Fibroblast of pulmonary artery (primary cell): Measurements from ENCODE around the gene ADAMTS7.
"Not testable (repeated sequence)": the region's sequence is repeated elsewhere in the genome, so short reads cannot be mapped to it uniquely, and the experiment has no call there.

Experiments used
- DNase-seq: peaks from one replicate; pipeline ENCODE4 v3.0.0-alpha.2; 2010; ENCODE audit warnings: low read depth
- H3K4me3 ChIP-seq: replicated peaks from 2 replicates; pipeline ENCODE4 v1.5.1; 2011; ENCODE audit warnings: low read depth, mild to moderate bottlenecking, control low read depth, low read length, moderate library complexity
- TF ChIP-seq, protein P1 (sequence below): IDR thresholded peaks from 2 replicates; pipeline ENCODE4 v1.5.1; 2011; ENCODE audit warnings: mild to moderate bottlenecking, control low read depth, low read length, inconsistent platforms; ENCODE audit errors: missing control alignments

ADAMTS7 gene

DNA sequence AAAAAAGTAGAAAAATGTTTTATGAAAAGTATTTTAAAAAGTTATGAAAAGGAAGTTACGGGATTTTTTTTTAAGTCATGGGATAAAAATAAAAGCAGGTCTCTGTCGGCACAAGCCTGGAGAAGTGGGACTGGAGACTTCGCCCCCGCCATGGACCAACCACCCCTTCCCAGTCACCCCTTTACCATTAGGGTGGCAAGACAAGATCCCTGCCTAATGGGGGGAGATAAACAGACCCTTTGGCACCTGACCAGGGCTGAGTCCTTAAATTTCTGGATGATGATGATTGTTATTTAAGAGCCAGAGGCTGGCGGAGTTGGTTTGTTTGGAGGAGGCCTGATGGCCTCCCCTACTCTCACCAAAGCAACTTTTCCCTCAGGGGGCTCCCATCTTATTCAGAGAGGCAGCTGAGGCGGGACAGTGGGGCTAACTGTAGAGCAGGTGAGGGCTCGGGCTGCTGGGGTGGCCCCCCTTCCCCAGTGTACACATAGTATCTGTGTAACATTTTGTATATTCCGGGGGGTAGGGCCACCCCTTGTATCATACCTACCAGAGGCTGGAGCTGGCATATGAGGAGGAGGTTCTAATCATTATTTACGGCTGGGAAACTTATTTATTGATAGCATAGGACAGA, 74.0 kb downstream of the ADAMTS7 start:
- DNase-seq, result no peak
- no peak overlapping the region for H3K4me3 ChIP-seq
- TF ChIP-seq, protein P1, sequence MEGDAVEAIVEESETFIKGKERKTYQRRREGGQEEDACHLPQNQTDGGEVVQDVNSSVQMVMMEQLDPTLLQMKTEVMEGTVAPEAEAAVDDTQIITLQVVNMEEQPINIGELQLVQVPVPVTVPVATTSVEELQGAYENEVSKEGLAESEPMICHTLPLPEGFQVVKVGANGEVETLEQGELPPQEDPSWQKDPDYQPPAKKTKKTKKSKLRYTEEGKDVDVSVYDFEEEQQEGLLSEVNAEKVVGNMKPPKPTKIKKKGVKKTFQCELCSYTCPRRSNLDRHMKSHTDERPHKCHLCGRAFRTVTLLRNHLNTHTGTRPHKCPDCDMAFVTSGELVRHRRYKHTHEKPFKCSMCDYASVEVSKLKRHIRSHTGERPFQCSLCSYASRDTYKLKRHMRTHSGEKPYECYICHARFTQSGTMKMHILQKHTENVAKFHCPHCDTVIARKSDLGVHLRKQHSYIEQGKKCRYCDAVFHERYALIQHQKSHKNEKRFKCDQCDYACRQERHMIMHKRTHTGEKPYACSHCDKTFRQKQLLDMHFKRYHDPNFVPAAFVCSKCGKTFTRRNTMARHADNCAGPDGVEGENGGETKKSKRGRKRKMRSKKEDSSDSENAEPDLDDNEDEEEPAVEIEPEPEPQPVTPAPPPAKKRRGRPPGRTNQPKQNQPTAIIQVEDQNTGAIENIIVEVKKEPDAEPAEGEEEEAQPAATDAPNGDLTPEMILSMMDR, result no peak

DNA sequence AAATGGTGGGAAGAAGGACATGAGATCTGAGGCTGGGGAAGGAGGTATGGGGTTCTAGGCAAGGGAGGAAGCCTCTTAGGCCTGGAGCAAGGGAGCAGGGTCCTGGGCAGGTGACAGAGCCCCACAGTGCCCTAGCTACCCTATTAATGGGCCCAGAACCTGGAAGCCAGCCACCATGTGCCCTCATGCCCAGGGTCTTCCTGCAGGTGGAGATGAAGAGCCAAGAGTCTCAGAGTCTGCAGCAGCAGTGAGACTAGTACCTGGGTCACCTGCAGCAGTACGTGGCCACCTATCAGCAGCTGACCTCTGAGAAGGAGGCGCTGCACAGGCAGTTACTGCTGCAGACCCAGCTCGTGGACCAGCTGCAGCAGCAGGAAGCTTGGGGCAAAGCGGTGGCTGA, 75.0 kb downstream of the ADAMTS7 start:
- H3K4me3 ChIP-seq, DNase-seq: not testable (repeated sequence)

DNA sequence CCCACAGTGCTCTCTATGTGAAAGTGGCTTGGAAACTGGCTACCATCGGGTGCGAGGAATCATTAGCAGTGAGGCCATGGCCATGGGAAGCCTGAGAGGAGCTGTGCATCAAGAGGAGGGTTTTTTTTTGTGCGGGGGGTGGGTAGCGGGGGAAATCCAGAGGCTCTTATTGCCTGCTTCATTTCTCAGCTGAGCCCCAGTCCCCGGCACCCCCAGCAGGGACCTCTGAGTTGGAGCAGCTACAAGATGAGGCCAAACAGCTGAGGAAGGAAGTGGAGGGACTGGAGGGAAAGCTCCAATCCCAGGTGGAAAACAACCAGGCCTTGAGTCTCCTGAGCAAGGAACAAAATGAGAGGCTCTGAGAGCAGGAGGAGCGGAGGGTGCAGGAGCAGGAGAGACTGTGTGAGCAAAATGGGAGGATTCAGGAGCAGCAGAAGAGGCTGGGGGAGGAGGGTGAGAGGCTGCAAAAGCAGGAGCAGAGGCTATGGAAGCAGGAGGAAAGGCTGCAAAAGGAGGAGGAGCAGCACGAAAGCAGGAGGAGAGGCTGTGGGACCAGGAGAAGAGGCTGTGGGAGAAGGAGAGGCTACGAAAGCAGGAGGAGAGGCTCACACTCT, 76.7 kb downstream of the ADAMTS7 start:
- no peak overlapping the region for H3K4me3 ChIP-seq
- TF ChIP-seq, protein P1, result no peak
- DNase-seq, result no peak

DNA sequence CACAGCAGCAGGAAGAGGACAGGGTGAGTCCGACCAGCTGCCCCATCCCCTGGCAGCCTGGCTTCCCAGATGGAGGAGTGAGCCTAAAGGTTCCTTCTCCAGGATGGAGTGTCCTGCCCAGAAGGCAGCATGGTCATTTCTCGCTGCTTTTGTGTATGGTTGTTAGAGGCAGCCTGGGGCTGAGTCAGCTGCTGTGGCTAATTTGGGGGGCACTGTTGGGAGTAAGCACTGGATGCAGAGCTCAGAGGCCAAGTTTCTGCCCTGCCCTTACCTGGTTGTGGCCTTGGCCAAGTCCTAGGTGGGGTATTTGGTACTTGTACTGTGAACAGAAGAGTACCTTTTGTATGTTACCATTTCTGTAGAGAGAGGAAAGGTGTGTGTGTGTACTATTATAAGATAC, 78.6 kb downstream of the ADAMTS7 start:
- DNase-seq, result no peak
- TF ChIP-seq, protein P1, result no peak
- no peak overlapping the region for H3K4me3 ChIP-seq

DNA sequence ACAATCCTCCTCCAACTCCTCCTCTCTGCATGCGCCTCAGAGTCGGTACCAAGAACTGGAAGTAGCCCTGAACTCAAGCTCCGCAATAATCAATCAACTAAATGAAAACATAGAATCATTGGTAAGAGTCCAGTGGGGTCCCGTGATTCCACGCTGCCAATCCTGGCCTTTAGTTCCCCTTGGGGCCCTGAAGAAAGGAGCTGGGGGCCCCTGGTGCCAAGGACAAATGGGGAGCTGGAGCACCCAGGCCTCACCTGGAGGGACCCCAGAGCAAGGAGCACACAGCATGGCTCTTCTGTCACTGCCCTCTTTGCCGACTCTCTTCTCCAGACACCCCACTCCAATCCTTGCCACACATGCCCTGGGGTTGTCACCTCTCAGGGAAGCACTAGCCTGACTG, 80.3 kb downstream of the ADAMTS7 start:
- TF ChIP-seq, protein P1, result no peak
- DNase-seq, result no peak
- no peak overlapping the region for H3K4me3 ChIP-seq

DNA sequence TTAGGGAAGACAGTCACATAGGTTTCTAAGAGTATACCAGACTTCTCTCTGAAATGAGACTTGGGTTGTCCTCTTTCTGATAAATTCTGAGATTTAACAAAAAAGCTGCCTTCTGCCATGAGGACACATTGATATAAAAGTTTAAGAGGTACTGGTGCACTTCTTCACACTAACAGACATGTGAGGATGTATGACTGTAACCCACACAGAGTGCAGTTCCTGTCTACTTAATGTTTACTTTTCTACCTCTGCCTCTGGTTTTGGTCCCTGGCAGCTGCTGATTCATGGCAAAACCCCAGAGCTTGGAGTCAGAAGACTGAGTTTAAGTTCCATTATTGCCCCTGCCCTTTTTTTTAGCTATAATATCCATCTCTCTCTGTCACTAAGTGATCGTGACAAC, 82.8 kb downstream of the ADAMTS7 start:
- DNase-seq, H3K4me3 ChIP-seq: not testable (repeated sequence)

DNA sequence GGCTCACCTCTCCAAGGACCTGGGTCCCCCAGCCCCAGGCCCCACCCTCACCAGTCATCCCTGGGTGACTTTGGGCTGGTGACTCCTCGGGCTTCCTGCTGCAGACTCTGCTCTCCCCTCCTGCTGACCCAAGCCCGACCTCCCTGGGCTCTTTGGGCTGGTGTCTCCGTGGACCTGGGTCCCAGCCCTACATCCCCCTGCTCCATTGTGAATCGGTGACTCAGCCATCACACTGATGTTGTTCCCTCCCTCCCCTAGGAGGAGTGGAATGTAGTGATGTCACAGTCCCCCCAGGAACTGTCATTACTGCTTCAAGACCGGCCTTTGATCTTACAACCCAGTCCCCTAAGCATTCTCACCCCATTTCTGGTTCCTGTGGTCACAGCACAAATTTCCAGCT, 83.7 kb downstream of the ADAMTS7 start:
- TF ChIP-seq, protein P1, result no peak
- peak; percentile 15 for DNase-seq
- no peak overlapping the region for H3K4me3 ChIP-seq

DNA sequence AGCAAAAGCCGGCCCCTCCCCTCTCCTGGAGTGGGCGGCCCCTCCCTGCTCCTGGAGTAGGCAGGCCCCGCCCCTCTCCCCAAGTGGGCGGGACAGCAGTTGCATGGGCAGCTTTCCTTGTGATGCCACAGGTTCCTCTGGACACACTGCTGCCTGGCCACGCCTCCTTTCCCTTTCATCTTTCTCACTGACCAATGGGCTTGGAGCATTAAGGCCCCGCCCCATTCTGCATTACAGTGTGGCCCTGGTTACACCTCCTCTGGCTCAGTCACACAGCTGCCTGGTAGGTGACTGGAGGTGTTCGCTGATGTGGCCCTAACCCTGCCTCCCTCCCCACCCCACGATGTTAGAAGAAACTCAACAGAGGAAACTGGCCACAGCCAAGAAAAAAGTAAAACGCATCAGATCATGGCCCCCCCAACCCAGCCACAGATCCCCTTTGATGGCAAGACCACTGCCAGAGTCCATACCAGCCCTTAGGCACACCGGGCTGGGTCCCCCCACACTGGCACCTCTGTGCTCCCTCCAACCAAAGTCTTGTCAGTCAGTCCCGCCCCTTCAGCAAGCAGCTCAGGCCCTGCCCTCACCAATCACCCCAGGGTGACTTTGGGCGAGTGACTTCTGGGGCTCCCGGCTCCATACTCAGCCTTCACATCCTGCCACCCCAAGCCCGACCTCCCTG, 84.3 kb downstream of the ADAMTS7 start:
- H3K4me3 ChIP-seq, result no peak overlapping the region
- DNase-seq, result no peak
- TF ChIP-seq, protein P1, result no peak

DNA sequence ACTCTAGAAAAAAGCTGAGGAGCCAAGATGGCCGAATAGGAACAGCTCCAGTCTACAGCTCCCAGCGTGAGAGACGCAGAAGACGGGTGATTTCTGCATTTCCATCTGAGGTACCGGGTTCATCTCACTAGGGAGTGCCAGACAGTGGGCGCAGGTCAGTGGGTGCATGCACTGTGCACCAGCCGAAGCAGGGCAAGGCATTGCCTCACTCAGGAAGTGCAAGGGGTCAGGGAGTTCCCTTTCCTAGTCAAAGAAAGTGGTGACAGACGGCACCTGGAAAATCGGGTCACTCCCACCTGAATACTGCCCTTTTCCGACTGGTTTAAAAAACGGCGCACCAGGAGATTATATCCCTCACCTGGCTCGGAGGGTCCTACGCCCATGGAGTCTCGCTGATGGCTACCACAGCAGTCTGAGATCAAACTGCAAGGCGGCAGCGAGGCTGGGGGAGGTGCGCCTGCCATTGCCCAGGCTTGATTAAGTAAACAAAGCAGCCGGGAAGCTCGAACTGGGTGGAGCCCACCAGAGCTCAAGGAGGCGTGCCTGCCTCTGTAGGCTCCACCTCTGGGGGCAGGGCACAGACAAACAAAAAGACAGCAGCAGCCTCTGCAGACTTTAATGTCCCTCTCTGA, 91.3 kb downstream of the ADAMTS7 start:
- DNase-seq, H3K4me3 ChIP-seq: not testable (repeated sequence)
